Left kidney (tissue), 2 donors: ENCODE results near the gene TRMT44. TPM values are rescaled to one million over a fixed set of nuclear protein-coding genes. Genes with fewer than 3 reads are reported as not detected.

Source experiments
- DNase-seq: peaks from one replicate; pipeline ENCODE4 v3.0.0-alpha.2; 2013
- polyA plus RNA-seq: library from polyadenylated mRNA; unstranded; fragments of 120-200 nt; gene quantifications from one replicate; pipeline ENCODE4 v1.2.1, GENCODE V29; 2013; ENCODE audit not compliant: insufficient read length

Gene TRMT44
- polyA plus RNA-seq, 1 donor, result 20.5 TPM

DNA sequence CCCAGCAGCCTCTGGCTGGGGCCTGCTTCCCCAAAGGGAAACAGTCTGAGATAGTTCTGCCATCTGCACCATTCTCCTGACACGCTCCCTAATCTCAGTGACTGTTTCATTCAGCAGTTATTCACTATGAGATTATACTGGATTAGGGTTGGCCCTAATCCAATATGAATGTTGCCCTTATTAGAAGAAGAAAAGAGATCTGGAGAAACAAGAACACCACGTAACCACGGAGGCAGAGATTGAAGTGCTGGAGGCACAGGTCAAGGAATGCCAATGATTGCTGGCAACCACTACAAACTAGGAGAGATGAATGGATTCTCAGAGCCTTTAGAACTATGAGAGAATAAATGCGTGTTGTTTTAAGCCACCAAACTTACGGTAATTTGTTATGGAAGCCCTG, 7.4 kb upstream of the TRMT44 start:
- DNase-seq, result no peak

DNA sequence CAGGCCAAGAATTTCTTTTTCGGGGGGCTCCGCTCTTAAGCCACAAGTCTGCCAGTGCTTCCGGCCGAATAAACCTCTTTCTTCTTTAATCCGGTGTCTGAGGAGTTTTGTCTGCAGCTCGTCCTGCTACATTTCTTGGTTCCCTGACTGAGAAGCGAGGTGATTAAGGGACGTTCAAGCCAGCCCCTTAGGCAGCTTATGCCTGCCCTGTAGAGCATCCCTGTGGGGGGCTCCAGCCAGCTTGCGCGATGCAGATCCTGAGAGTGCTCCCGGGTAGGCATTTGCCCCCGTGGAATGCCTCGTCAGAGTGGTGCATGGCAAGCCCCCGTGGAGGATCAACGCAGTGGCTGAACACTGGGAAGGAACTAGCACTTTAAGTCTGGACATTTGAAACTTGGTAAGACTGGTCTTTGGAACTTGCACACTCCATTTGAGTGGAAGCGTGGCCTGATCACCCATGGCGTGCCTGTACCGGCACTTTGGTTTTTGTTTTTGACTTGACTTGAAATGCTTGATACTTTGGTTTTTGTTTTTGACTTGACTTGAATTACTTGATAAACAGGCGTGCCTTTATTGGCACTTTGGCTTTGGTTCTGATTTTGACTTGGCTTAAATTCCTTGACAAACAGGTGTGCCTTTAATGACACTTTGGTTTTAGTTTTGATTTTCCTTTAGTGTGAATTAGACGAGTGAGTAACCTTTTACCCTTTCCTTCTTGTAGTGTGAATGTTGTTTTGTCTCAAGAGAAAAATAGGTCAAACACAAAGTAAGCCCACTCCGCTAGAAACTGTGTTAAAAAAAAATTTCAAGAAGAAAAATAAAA, 6.1 kb upstream of the TRMT44 start:
- no peak for DNase-seq

DNA sequence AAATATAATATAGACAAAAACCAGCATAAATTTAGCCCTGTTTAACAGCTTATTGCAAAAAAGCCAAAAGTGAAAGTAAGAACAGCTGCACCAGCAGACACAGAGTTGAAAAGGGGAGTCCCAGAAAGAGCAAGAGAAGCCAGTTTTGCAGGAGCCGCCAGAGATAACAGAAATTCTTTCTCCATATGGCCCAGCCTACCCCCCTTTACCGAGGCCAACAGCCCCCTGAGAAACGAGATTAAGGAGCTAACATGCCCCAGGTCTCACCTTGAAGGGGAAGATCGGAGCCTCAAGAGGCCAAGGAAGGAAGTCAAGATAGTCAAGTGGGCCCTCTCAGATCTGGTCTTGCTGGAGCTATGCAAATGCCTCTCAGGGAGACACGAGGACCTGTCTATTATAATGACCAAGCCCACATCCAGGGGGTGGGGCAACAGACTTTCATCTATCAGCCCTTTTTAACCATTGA, 4.9 kb upstream of the TRMT44 start:
- no peak for DNase-seq

DNA sequence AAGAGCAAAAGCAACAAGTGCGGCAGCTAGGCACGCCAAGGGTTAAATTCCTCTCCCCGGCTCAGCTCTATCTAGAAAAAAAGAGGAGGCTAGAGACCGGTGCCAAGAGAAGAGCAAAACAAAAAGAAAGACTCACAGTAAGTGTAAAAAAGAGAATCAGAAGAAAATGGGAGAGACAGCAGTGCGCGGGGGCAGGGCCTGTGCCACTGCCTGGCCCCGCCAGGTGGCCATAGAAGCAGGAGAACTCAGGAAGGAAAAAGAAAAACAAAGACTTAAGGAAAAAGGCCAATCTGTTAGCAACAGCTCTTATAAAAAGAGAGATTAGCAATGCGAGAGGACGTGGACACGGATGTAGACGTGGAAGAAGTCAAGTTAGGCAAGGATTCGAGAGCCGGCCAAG, 3.3 kb upstream of the TRMT44 start:
- no peak for DNase-seq

DNA sequence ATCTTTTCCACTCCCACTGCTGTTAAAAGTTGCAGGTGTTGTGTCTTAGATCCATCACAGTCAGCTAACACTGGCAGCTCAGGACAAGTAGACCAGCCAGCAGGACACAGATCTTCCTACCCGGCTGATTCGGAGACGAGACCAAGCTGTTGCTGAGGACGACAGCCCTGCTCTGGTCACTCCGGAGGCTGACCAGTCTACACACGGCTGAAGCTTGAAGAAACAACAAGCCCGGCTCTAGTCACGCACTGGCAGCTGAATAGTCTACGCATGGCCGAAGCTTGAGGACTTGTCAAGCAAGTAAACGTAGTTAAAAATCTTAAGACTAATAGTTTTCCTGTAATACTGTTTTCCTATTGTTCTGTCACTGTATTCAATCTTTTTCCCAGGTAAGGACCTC, 1.8 kb upstream of the TRMT44 start:
- peak; percentile 12 for DNase-seq

DNA sequence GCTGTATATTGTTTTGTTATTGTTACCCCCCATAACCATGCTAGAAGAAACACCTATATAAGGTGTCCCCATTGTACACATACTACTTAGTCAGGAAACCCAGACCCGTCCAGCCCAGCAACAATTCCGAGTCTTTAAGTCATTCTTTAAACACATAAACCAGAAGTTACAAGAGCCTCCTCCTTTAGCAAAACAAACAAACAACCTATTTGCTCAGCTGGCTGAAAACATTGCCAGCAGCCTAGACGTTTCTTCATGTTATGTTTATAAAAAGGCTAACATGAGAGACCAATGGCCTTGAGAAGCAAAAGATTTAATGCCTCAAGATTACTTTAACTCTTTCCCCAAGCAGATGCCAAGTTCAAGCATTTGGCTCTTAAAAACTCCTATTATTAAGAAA, 1.4 kb upstream of the TRMT44 start:
- no peak for DNase-seq

DNA sequence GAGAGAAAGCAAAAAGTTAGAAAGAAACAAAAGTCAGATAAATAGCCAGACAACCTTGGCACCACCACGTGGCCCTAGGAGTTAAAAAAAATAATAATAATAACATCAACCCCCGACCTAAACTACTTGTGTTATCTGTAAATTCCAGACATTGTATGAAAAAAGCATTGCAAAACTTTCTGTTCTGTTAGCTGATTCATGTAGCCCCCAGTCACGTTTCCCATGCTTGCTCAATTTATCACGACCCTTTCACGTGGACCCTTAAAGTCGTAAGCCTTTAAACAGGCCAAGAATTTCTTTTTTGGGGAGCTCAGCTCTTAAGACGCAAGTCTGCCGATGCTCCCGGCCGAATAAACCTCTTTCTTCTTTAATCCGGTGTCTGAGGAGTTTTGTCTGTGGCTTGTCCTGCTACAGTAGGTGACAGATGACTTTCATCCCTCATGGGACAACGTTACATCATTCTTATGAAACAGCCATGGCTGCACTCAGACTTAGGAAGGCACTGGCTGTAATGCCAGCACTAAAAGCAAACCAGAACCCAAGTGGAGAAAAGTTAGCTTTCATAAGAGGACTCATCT, 574 bp upstream of the TRMT44 start:
- DNase-seq, result no peak

DNA sequence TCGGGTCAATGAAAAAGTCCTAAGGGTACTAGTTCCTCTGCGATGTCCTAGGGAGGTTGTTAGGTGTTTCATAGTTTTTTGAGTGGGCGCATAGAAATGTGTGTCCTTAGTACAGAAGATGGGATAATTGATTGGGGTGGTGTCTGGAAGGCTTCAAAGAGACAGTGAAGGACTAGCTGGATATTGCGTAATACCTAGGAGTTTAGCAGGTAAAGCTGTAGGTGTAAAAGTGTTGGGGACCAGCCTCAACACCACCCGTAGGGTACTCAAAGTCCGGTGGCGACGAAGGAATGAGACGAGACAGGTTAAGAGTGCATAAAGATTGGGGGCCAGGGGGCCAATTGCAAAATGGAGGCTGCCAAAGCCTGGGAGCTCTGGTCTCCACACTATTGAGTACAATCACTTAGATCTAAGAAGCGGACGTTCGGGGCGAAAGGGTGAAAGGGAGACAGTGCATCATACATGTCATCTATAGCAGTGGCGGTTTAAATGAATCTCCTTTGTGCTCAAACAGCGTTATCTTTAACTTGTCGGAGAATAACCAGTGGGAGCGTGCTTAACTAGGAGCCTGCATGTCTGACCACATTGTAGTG, 1.0 kb downstream of the TRMT44 start:
- no peak for DNase-seq

DNA sequence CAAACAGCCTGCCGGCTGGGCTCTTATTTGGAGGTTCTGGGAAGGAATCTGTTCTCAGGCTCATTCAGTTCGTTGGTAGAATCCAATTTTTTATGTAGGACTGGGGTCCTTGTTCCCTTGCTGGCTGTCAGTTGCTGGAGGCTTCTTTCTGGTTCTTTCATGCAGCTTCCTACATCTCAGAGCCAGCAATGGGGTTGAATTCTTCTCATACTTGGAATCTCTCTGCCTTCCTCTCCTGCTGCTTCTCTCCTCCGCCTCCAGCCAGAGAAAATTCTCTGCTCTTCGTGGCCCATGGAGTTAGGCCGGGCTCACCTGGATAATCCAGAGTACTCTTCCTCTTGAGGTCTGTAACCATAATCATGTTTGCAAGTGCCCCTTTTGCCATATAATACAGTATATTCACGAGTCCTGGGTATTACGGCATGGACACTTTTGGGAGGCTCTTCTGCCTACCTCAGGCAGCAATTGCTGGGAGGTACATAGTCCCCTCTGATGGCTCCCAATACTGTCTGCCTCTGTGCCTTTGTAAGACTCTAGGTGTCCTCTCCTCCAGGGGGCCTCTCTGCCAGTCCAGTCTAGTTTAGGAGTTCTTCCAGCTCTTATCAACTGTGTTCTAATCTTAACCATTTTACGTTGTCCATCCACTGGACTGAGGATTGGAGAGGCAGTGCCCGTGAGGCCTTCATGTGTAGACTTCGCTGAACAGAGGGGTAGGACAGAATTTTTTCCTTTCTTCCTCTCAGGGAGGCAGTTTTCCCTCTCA, 2.2 kb downstream of the TRMT44 start:
- no peak for DNase-seq

DNA sequence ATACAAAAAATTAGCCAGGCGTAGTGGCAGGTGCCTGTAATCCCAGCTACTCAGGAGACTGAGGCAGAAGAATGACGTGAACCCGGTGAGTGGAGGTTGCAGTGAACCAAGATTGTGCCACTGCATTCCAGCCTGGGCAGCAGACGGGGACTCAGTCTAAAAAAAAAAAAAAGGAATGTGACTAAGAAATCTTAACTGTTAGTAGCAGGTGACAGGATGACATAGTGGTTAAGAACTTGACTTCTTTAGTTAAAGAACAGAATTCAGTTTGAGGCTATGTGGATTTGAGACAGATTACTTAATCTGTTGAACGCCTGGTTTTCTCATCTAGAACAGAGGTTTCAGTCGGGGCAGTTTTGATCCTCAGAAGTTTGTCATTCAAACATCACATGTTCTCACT, 3.2 kb downstream of the TRMT44 start:
- no peak for DNase-seq

DNA sequence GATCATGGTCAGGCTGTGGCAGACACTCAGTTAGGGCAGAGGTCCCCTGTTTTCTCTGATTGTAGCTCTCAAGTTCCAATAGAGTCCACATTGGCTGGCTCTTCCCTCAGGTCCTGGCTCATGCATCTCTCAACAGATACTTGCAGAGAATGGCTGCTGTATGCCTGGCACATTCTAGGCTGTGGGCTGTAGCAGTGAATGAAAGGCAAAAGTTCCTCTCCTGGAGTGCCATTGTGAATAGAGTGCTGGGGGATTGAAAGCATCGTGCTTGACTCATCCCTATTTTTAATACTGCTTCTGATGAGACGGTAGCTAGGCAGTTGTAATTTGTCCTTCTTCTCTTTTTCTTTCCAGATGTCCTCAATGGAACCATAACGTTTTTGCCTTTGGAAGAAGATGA, 5.5 kb downstream of the TRMT44 start:
- no peak for DNase-seq

DNA sequence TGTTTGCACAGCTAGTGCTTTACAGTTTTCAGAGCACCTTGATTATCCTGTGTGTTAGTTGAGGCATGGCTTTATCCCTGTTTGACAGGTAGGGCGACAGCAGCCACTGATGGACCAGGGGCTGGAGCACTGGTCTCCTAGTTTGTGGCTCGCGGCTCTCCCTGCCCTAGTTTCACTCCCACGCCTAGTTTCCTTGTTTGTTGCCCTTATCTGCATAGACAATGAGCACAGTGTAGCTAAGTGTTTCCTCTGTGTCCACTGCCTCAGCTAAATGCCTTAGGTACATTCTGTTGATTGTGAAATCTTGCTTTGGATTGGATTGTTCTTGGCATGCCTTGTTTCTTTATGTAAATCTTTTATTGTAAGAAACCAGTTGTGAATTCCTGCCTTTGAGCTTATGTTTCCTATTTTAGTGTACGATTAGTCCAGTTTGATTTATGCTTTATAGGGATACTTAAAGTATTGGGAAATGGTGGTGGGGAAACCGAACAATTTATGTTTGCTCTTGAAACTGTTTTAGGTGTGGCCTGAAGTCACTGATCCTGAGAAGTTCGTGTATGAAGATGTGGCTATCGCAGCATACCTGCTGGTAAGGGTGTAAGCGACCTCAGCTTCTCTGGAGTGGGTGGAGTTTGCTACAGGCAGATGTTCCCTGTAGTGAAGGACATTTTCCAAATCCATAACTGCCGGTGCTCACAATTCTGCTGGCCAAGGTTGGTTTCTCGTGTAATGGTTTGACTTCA, 11.0 kb downstream of the TRMT44 start:
- no peak for DNase-seq

DNA sequence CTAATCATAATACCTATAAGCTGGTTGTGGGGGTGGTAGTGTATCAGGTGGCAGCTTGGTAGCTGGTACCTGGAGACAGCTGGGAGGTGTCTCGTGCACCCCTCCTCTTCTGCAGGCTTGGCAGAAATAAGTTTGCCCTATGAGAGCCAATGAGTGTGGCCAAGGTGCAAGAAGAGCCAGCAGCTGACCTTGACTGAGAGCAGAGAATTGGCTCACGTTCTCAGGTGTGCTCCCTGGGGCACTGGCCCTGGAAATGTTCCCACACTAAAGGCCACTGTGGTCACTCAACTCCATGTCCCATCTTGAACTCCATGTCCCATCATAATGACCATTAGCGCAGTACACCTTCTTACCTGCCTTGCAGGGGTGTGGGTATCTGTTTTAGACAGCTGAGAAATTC, 13.4 kb downstream of the TRMT44 start:
- DNase-seq, result no peak

DNA sequence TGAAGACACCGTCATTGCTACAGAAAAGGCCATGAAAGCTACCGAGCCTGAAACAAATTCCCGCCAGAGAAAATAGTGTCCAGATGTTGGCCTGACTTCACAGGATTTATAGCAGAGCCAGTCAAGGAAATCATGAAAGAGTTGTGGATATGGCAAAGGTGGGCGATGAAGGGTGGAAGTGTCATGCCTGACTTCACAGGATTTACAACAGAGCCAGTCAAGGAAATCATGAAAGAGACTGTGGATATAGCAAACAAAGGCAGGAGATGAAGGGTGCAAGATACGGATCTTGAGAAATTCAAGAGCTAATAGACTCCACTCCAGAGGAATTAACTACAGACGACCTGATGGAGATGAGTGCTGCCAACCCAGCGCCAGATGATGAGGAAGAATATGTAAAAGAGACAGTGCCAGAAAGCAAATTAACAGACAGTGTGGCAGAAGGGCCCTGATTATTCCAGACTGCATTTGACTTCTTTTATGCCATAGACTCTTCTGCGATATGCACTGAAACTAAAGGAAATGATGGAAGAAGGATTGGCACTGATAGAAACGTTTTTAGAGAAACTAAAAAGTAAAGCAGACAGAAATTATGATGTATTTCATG, 17.2 kb downstream of the TRMT44 start:
- no peak for DNase-seq

DNA sequence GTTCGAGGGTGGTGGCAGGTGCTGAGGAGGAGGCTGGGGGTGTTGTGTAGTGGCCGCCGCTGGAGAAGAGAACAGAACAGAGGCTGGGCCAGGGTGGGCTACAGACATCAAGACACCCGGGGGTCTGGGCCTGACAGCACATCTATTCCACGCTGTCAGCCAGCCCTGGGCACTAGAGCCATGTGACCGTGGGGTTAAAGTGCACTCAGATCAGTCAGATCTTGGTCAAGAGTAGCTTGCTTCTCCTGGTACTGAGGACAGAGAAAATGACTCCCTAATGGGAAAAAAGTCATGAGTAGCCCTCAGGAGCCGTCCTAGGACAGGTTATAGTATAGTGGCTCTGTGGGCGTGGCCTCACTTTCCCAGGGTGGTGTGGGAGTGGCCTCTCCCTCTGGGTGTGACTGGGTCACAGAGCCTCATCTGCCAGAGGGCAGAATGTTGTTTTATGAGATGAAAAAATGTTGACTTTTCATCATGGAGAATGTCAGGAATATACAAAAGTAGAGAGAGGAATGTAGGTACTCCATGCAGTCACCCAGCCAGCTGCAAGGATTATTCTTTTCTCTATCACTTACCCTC, 19.4 kb downstream of the TRMT44 start:
- DNase-seq, result no peak

DNA sequence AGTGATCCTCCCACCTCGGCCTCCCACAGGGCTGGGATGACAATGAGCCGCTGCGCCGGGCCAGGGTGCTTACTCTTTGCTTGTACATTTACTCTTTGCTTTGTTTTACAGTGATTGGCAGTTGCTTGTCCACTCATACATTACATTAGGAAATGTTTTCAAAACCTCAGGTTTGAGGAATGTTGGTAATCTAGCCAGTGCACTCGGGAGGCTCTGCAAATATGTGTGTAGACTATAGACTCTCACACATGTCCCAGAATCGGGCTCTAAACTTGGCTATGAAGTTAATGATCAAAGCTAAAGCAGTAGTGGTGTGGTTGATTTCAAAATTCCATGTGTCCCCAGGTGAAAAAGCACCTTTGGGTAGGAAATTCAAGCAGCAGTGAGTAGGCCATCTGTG, 20.5 kb downstream of the TRMT44 start:
- no peak for DNase-seq

DNA sequence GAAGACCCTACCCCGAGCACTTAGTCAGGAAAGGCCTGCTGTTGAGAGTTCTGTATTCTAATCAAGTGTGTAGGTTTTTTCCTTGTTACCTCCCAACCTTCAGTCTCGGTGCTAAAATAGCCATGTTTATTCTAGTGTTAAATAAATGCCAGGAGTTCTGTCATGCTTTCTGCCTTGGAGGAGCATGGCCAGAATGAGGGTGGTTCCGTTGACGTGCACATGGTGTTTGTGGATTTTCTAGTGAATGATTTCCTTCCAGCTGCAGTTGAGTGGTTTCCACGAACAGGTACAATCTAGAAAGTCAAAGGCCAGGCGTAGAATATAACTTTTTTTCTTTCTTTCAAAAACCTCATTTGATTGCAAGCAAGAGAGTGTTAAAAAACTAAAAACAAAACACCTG, 21.0 kb downstream of the TRMT44 start:
- no peak for DNase-seq

DNA sequence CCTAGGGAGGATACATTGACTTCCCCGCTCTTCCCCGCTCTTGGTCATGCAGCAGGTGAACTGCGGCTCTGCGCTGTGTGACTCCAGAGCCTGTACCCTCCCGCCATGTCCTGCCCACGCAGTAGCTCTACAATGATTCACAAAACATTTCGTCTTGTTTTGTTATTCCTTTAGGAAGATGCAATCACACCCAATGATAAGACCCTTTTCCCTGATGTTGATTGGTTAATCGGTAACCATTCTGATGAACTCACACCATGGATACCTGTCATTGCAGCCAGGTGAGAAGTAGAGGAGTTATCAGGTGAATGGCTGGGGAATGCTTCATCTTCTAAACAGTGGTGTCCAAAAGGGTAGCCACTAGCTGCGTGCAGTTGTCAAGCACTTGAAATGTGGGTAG, 23.2 kb downstream of the TRMT44 start:
- DNase-seq, result no peak

DNA sequence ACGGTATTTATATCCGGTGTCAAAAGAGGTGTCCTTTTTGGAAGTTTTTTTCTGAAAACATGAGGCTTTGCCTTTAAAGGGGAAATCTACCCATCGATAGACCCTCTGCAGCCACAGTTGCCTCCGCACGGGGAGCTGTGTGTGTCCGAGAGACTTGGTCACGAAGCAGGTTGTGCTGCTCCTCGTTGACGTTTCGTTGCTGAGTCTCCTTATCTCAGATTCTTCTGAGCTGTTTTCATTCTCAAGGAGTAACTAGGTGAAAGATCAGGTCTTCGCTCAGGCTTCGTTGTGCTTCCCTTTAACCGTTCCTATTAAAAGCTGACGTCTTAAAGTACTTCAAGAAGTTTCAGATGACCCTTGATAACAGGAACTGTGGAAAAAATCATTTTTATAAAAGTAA, 23.8 kb downstream of the TRMT44 start:
- no peak for DNase-seq

DNA sequence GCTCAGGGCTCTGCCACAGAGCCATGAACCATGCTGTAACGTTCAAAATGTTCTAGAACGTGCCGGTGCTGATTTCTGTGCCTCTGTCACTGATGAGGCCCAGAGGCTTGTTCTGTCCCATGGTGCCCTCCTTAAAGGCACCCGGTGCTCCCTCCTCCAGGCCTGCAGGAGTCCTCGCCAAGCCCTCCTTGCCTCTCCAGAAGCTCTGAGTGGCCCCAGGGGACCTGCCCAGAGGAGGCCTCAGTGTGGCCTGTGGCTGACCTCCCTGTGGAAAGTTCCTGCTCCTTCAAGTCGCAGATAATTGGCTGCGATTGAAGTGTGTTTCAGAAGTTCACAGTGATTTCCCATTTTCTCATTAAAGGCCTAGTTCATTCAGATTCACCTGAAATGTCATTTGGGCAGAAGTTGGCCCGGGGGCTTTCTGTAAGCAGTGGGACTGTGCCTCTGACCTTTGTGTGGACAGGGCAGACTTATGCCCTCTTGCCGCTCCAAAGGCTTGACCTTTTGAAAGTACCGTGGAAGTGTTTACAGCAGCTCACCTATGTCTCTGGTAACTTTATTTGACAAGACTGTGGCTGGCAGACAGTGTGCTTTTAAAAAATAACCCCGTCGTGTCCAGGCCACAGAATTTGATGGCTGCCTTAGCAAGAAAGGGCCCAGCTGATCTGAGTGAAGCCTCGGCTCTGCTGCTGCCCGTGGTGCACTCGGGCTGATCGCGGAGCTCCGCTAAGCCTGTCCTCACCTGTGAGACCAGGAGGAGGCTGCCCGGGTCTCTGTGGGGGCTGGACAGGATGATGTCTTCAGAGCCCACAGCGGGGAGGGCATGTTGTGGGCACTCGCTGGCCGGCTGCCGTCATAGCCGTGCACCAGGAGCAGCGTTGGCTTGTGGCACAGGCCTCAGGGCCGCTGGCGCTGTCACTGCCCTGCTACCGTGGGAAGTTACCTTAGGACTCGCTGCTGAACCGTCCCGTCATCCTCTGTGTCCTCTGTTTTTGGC, 25.3 kb downstream of the TRMT44 start:
- no peak for DNase-seq
